GM18861 (cell line): ENCODE results near the gene EEF1AKMT4.

Source experiments
- ATAC-seq: cut with Tn5 transposase; IDR thresholded peaks from one replicate; pipeline ENCODE4 v1.9.1; 2021; ENCODE audit not compliant: unreplicated experiment

Gene EEF1AKMT4

GRCh38 chr3:184298759-184299487 is 49.5 kb downstream of the EEF1AKMT4 start, which contains the start of gene PSMD2:
TSS of gene PSMD2 (plus strand) at chr3:184299241. CDS start at chr3:184299267, 26 bp downstream.
- peak; percentile 81 for ATAC-seq

- ATAC-seq = no peak
Observed at GRCh38 chr3:184299488-184300377, 50.3 kb downstream of the EEF1AKMT4 start.

- no peak for ATAC-seq
Observed at GRCh38 chr3:184300378-184300720, 50.9 kb downstream of the EEF1AKMT4 start.

DNA sequence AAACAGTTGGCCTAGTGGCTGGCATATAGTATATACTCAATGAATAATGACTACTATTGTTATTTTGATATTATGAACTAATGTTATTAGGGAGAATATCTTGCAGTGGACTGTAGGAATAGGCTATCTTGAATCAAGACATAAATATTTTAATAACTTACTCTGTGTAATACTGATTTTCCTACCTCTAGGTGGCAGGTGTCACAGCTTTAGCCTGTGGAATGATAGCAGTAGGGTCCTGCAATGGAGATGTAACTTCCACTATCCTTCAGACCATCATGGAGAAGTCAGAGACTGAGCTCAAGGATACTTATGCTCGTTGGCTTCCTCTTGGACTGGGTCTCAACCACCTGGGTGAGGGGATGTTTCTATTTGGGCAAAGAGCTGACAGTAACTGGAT is 56.1 kb downstream of the EEF1AKMT4 start:
- no peak for ATAC-seq

DNA sequence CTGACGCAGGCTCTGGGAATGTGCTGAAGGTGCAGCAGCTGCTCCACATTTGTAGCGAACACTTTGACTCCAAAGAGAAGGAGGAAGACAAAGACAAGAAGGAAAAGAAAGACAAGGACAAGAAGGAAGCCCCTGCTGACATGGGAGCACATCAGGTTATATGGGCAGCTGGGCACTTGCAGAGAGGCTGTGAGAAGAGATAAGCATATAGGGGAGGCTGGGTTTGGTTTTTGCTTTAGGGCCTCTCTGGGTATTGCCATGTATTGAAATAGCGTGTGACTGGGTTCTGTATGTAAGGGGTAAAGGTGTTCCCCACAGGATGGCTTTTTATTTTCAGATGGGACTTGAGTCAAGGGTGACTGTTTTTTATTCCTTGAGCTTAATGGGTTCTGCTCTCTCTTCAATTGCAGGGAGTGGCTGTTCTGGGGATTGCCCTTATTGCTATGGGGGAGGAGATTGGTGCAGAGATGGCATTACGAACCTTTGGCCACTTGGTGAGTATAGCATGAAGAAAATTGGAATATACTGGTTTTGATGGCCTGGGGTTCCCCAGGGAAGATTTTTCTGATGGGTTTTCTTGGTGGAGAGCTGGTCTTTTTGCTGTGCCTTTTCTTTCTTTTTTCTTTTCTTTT is 57.0 kb downstream of the EEF1AKMT4 start:
- ATAC-seq = no peak

GRCh38 chr3:184307915-184308314 is 58.4 kb downstream of the EEF1AKMT4 start:
- no peak for ATAC-seq
